Measurements from ENCODE around the gene DPP6.

GRCh38 chr7:154695836-154696235, 643.6 kb downstream of the DPP6 start:
- TF ChIP-seq CTCF (IDR thresholded peaks at IDR 0.05) (no peak), POLR2A (IDR thresholded peaks at IDR 0.05) (no peak)
